Measurements from ENCODE around the gene SLC6A20. TPM values are rescaled to one million over a fixed set of nuclear protein-coding genes. Genes with fewer than 3 reads are reported as not detected.

The SLC6A20 gene
- total RNA-seq, 1 donor from 2014 or later, result 0.75 TPM

DNA sequence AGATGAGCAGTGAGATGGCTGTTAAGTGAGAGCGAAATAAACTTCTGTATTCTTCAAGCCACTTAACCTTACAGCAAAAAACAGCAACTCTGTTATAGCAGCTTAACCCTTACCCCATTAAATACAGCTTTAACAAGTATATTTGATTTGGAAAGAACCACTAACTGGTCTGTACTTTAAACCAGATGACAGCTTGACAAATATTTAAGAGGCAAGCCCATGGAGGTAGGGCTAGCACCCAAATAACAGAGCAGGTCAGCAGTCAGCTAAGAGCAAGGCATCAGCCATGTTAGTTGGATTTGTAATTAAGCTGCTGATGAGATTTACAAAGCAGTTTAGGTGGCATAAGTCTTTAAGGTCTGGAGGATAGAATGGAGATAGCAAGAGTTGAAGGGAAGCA lies 42.1 kb upstream of the SLC6A20 start:
- no peak for DNase-seq (ENCODE audit: low read depth)
- Histone ChIP-seq H3K27me3 (ENCODE audit: control insufficient read depth, insufficient read depth, low read length) (no peaks in the 10 kb centered on the region), H3K4me3 (ENCODE audit: low read depth, low read length) (no peak overlapping the region), H3K36me3 (ENCODE audit: control insufficient read depth, insufficient read depth, low read length) (no peaks in the 10 kb centered on the region)
- TF ChIP-seq, protein P1, sequence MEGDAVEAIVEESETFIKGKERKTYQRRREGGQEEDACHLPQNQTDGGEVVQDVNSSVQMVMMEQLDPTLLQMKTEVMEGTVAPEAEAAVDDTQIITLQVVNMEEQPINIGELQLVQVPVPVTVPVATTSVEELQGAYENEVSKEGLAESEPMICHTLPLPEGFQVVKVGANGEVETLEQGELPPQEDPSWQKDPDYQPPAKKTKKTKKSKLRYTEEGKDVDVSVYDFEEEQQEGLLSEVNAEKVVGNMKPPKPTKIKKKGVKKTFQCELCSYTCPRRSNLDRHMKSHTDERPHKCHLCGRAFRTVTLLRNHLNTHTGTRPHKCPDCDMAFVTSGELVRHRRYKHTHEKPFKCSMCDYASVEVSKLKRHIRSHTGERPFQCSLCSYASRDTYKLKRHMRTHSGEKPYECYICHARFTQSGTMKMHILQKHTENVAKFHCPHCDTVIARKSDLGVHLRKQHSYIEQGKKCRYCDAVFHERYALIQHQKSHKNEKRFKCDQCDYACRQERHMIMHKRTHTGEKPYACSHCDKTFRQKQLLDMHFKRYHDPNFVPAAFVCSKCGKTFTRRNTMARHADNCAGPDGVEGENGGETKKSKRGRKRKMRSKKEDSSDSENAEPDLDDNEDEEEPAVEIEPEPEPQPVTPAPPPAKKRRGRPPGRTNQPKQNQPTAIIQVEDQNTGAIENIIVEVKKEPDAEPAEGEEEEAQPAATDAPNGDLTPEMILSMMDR (IDR thresholded peaks at IDR 0.05; ENCODE audit: insufficient read depth, low read length, poor library complexity, severe bottlenecking), result no peak

DNA sequence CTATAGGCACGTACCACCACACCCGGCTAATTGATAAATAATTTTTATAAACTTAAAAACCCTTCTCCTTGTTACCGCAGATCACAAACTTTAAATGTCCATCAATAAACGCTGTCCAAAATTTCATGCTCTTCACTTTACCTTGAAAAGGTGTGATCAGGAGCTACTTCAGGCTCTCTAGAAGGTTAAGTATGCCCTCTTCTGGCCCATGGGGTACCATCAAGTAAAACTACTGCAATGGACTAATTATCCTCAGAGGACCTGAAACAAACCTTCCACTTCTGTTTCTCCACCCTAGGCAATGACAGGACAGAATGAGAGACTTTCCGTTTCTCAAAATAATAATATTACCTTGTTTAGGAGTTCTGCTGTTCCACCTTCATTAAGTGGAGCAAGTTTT lies 36.4 kb upstream of the SLC6A20 start:
- Histone ChIP-seq H3K4me3 (ENCODE audit: low read depth, low read length) (no peak overlapping the region), H3K36me3 (ENCODE audit: control insufficient read depth, insufficient read depth, low read length) (no peaks in the 10 kb centered on the region), H3K27me3 (ENCODE audit: control insufficient read depth, insufficient read depth, low read length) (no peaks in the 10 kb centered on the region)
- DNase-seq (ENCODE audit: low read depth), result no peak
- TF ChIP-seq, protein P1 (IDR thresholded peaks at IDR 0.05; ENCODE audit: insufficient read depth, low read length, poor library complexity, severe bottlenecking), result peak; percentile 51

DNA sequence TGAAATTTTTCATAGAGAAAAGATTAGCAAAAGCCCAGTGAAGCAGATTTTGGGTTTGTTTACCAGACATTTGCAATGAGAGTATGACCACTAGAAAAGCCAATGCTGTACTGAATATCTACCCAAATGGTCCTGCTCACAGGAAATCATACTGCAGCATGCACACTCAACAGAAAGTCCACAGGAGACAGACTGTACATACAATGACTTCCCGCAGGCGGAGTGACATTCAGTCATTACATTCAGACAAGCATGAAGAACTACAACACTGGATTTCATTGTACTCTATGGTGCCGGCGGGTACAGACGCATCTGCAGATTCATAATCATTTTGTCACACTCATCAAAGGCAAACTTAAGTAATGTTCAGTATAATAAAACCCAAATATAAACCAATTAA lies 33.8 kb upstream of the SLC6A20 start:
- no peak overlapping the region for H3K4me3 ChIP-seq (ENCODE audit: low read depth, low read length)
- H3K27me3 ChIP-seq (ENCODE audit: control insufficient read depth, insufficient read depth, low read length), result no peaks in the 10 kb centered on the region
- no peaks in the 10 kb centered on the region for H3K36me3 ChIP-seq (ENCODE audit: control insufficient read depth, insufficient read depth, low read length)

DNA sequence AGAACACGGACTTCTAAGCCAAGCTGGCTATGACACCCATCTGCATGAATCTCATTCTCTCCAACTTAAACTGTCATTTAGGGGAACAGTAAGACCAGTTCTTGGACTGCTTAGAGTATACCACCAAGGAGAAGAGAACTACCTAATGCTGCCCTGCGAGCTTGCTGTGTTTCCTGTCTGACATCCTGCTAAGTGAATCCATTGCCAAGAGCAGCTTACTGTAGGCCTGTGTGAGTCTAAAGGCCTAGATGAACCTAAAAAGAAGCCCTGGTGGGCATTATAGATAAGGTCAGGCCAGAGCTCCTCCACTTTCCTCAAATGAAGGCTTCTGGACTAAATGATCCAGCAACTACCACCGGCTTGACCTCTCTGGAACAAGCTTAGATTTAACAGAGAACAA lies 30.6 kb upstream of the SLC6A20 start:
- TF ChIP-seq, protein P1 (IDR thresholded peaks at IDR 0.05; ENCODE audit: insufficient read depth, low read length, poor library complexity, severe bottlenecking), result no peak
- no peak for DNase-seq (ENCODE audit: low read depth)
- no peaks in the 10 kb centered on the region for H3K27me3 ChIP-seq (ENCODE audit: control insufficient read depth, insufficient read depth, low read length)
- no peak overlapping the region for H3K4me3 ChIP-seq (ENCODE audit: low read depth, low read length)
- no peaks in the 10 kb centered on the region for H3K36me3 ChIP-seq (ENCODE audit: control insufficient read depth, insufficient read depth, low read length)

More for the DNA sequence above, 33.8 kb upstream of the SLC6A20 start:
- TF ChIP-seq, protein P1 (IDR thresholded peaks at IDR 0.05; ENCODE audit: insufficient read depth, low read length, poor library complexity, severe bottlenecking), result no peak
- no peak for DNase-seq (ENCODE audit: low read depth)

DNA sequence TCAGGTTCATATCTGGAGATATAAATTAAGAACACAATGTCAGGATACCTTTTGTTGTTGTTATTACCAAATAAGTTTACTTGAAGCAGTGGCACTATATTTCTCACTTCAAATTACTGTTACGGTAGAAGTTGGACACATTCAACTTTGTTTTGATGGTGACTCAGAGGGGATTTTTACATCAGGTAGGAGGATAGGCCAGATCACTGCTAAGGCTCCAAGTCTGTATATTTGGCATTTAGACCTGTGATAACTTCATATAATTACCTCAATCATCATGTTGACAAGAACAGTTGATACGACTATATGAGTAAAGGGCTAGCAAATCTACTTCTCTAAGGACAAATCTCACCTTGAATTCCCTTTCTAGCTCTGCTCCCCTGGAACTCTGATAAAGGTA lies 30.0 kb upstream of the SLC6A20 start:
- Histone ChIP-seq H3K4me3 (ENCODE audit: low read depth, low read length) (no peak overlapping the region), H3K36me3 (ENCODE audit: control insufficient read depth, insufficient read depth, low read length) (no peaks in the 10 kb centered on the region), H3K27me3 (ENCODE audit: control insufficient read depth, insufficient read depth, low read length) (no peaks in the 10 kb centered on the region)
- no peak for DNase-seq (ENCODE audit: low read depth)
- TF ChIP-seq, protein P1 (IDR thresholded peaks at IDR 0.05; ENCODE audit: insufficient read depth, low read length, poor library complexity, severe bottlenecking), result no peak

DNA sequence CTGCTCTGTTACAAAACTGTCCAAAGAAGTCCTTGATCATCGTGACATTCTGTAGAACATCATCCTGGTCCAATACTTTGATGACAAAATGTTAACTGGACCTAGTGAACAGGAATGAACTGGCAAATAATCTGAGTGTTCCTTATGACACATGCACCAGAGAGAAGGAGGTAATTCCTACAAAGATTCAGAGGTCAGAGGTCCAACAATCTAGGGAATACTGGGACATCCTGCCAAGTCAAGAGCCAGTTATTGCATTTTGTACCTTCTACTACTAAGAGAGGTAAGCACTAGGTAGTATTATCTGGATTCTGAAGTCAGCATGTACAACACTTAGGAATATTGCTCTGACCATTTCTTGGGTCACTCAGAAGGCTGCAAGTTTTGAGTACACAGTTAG lies 24.8 kb upstream of the SLC6A20 start:
- no peak for DNase-seq (ENCODE audit: low read depth)
- no peak overlapping the region for H3K4me3 ChIP-seq (ENCODE audit: low read depth, low read length)
- H3K27me3 ChIP-seq (ENCODE audit: control insufficient read depth, insufficient read depth, low read length), result no peaks in the 10 kb centered on the region
- H3K36me3 ChIP-seq (ENCODE audit: control insufficient read depth, insufficient read depth, low read length), result no peaks in the 10 kb centered on the region
- TF ChIP-seq, protein P1 (IDR thresholded peaks at IDR 0.05; ENCODE audit: insufficient read depth, low read length, poor library complexity, severe bottlenecking), result no peak
